Activated CD4-positive, alpha-beta T cell treated with anti-CD3 and anti-CD28 coated beads, Interleukin-2, amount 50 U/mL, for 4 hours (primary cell): Measurements from ENCODE around the gene YIPF3.
"Not testable (repeated sequence)": the region's sequence is repeated elsewhere in the genome, so short reads cannot be mapped to it uniquely, and the experiment has no call there.

Source experiments
- DNase-seq, 2 experiments: peaks; one replicate each; pipeline ENCODE4 v3.0.0-alpha.2; 2020

Gene YIPF3

GRCh38 chr6:43516697-43517504 is at the start of gene YIPF3, which contains the start of gene POLR1C:
Gene YIPF3 (minus strand): TSS chr6:43516926. CDS start chr6:43516807, 119 bp downstream.
Gene POLR1C (plus strand): TSS chr6:43517089. CDS start chr6:43517110, 21 bp downstream.
- peak; percentile 95 to 96 for DNase-seq

DNA sequence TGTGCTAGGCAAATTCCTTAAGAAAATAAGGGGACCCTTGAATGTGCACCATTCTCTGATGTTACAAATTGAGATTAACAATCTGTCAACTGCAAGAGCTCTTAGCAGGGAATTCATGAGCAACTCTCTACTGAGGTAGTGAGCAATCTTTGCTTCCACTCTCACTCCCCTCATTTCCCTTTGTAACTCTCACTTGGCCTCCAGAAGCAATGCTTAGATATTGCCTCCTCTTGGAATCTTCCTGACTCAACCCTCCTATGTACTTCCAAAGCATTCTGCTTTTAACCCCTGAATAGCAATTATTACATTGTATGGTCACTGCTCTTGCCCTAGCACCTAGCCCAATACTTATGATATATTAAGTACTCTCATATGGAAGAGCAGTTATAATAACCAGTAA is 42.6 kb upstream of the YIPF3 start:
- no peak for DNase-seq

- DNase-seq, result not testable (repeated sequence)
Measured at GRCh38 chr6:43557620-43558019, 40.9 kb upstream of the YIPF3 start.

DNA sequence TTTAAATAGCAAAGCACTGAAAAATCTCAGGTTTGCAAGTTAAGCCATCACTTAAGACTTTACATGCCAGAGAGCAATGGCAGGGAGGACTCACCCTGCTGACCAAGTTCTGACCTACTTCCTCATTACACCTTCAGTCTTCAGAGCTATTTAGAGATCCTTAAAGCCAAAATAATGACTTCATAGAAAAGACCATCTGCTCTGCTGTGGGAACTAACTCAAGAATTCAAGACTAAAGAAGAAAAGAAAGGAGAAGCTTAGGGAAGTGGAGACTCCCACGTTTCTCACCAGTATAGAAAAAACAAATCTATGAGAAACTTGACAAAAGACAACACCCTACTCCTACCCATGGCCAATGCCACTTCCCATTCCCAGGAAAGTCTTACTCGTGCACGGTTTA is 30.5 kb upstream of the YIPF3 start:
- DNase-seq, result no peak

GRCh38 chr6:43544461-43544860 is 27.7 kb upstream of the YIPF3 start:
- DNase-seq, result no peak

- DNase-seq, result no peak
Measured at GRCh38 chr6:43541774-43542471, 25.2 kb upstream of the YIPF3 start.

DNA sequence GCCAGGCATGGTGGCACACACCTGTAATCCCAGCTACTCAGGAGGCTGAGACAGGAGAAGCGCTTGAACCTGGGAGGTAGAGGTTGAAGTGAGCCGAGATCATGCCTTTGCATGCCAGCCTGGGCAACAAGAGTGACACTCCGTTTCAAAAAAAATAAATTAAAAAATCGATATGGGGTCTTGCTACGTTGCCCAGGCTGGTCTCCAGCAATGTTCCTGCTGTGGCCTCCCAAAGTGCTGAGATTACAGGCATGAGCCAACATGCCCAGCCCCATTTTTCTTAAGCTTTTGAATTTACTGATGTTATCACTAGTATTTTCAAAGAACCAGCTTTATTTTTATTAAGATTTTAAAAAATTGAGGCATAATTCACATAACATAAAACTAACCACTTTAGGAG is 23.8 kb upstream of the YIPF3 start:
- DNase-seq, result no peak

DNA sequence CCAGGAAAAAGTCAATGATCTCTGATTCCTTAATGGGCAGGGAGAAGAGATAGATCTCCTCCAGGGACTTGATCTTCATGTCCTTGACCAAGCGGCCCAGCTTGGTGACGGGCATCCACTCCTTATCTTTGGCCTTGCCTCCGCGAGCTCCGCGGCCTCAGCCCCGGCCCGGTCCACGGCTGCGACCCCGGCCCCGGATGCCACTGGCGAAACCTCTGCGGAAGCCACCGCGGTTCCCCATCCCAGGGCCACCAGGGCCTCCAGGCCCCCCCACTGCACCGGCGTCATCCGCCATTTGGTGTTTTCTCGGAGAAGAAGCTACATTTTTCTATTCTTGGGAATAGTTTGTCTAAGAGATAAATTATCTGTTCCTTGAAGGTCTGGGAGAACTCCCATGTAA is 22.7 kb upstream of the YIPF3 start:
- not testable (repeated sequence) for DNase-seq

DNA sequence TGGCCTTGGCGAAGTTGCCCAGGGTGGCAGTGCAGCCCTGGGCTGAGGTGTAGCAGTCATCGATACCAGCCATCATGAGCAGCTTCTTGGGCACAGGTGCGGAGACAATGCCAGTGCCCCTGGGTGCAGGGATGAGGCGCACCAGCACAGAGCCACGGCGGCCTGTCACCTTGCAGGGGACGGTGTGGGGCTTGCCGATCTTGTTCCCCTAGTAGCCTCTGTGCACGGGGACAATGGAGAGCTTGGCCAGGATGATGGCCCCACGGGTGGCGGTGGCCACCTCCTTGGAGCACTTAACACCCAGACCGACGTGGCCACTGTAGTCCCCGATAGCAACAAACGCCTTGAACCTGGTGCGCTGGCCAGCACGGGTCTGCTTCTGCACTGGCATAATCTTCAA is 22.3 kb upstream of the YIPF3 start:
- not testable (repeated sequence) for DNase-seq

DNA sequence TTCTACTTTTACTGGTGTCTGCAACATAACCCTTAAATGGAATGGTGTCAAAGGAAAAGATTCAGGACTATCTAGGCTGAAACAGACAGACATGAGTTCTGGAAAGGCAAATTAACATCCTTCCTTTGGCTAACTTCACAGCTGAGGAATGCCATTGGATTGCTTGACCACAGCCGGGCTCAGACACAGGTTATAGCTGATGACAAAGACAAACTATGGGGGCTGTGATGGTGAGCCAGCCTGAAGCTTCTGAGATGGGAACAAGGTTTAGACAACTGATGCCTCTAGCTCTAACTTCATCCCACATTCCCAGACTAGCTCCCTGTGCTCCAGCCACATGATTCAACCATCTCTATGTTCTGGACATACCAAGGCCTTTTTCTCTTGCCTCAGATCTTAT is 15.5 kb upstream of the YIPF3 start:
- DNase-seq, result no peak

DNA sequence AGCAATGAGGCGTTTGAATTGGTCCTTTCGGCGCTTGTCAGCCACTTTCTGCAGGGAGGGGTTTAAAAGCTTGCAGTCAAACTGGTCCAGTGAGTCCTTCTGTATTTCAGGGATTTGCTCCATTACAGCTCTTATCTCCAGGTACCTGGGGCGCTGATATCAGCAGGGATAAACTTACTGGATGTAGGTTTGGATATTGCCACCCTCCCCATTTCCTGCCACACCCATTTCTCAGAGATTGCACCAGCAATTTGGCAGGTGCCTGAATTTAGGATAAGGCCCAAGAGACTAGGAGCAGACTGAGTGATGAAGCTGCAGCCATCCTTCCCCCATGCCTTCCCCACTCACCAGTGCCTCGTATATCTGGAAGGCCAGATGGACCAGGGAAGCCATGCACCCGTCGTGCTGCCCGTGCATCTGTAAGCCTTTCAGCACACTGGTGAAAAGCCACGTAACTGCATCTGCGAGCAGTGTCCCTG is 7.8 kb upstream of the YIPF3 start:
- no peak for DNase-seq

- no peak for DNase-seq
Measured at GRCh38 chr6:43523284-43523683, 6.6 kb upstream of the YIPF3 start.

GRCh38 chr6:43522547-43523261 is 6.0 kb upstream of the YIPF3 start:
- DNase-seq, result no peak

DNA sequence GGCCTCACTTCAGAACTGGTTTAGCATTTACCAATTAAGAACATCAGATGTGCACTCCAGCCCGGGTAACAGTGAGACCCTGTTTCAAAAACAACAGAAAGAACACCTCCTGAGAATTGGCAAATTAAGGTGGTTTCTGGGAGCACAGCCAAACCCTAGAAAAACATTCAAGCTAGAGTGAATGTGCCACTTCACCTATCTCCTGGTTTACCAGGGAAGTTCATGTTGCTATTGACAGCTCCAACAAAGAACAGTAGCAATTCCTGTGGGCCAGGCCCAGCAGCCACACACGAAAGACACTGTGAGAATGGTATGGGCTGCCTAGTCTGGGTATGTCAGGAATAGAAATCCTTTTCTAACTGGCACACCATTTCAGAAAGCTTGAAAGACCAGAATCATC is 5.1 kb upstream of the YIPF3 start:
- DNase-seq, result no peak

GRCh38 chr6:43520097-43520496 is 3.4 kb upstream of the YIPF3 start:
- no peak for DNase-seq

DNA sequence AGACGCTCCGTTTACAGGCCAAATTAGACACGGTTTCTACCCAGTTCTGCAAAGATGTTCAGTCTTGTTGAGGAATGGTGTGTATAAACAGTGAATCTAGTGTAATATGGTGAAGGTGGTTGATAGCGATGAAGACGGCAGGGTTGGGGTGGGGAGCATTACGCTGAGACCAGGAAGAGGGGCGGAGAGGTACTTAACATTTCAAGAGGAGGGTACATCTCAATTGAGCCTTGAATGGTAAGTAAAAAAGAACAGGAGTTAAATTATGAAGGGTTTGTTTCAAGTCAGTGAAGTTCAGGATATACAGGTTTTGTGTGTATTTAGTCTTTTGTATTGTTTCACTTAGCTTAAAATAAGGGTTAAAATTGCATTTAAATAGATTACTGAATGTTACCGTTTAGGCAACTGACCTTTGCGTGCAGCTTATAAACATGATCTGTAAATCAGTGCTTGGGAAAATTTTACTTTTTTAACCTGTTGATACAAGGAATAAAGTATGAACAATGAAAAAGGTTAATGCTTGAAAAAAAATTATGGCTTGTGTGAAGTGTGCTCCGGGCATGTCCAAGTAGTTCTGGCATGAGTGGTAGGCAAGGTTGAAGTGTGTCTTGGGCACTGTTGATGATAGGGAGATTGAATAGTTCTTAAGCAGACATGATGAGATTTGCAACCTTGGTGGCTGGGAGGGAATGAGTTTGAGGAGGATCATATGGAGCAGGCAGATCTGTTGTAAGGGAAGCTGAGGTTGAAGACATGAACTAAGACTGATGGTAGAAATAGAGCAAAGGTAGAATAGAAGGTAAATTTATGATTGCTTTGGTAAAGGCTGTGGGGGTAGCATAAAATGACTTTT is 1.0 kb upstream of the YIPF3 start:
- no peak for DNase-seq

GRCh38 chr6:43516367-43516696 is 394 bp downstream of the YIPF3 start:
- DNase-seq, result no peak

GRCh38 chr6:43515808-43516207 is 918 bp downstream of the YIPF3 start:
- DNase-seq, result no peak

GRCh38 chr6:43511824-43512415 is 4.8 kb downstream of the YIPF3 start:
- no peak for DNase-seq

DNA sequence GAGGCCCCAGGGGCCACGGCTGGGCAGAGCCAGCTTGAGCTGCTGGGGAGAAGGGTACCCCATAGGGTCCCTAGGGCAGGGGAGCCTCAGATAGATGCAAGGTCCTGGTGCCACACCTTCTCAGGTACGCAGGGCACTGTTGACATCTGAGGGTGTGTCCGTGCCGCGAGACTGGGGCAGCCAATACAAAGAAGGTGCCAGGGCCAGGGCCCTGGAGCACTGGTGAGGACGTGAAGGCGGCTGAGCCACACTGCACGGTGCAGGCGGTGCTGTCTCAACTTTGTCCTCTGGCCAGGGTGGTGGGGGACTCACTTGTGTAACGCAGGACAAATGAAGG is 5.9 kb downstream of the YIPF3 start:
- DNase-seq, result no peak

- peak; percentile 63 to 68 for DNase-seq
Measured at GRCh38 chr6:43509984-43510826, 6.5 kb downstream of the YIPF3 start, which contains the start of gene LRRC73. Gene LRRC73 (minus strand): TSS chr6:43510346. CDS start chr6:43509785, 561 bp downstream.
